ENCODE results near the gene FKRP. TPM values are rescaled to one million over a fixed set of nuclear protein-coding genes. Genes with fewer than 3 reads are reported as not detected.
"Not testable (repeated sequence)": the region's sequence is repeated elsewhere in the genome, so short reads cannot be mapped to it uniquely, and the experiment has no call there.

FKRP gene
- total RNA-seq, 1 experiment from 2014 or later = 11.3 TPM

GRCh38 chr19:46788262-46788967 lies 42.6 kb downstream of the FKRP start, which contains the start of gene SLC1A5:
Gene SLC1A5, minus strand, starts transcription at chr19:46788594. Its CDS starts 629 bp downstream, at chr19:46787965.
- DNase-seq (ENCODE audit: low read depth, low spot score) = peak; percentile 96
- in situ Hi-C loops (cut with HindIII; ENCODE audit: low pct_unique_long_range_greater_than_20kb, low sequenced_read_pairs) = no loop called here

DNA sequence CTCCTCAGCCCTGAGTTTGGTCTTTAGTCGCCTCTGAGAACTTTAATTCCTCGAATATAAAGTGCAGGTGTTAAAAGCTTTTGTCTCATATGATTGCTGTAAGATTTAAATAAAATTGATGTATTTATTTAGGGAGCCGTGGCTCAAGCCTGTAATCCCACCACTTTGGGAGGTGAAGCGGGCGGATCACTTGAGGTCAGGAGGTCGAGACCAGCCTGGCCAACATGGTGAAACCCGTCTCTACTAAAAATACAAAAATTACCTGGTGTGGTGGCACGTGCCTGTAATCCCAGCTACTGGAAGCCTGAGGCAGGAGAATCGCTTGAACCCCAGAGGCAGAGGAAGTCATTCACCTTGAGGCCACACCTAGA lies 43.1 kb downstream of the FKRP start:
- no peak for DNase-seq (ENCODE audit: low read depth, low spot score)
- in situ Hi-C loops (cut with HindIII; ENCODE audit: low pct_unique_long_range_greater_than_20kb, low sequenced_read_pairs) = no loop called here

DNA sequence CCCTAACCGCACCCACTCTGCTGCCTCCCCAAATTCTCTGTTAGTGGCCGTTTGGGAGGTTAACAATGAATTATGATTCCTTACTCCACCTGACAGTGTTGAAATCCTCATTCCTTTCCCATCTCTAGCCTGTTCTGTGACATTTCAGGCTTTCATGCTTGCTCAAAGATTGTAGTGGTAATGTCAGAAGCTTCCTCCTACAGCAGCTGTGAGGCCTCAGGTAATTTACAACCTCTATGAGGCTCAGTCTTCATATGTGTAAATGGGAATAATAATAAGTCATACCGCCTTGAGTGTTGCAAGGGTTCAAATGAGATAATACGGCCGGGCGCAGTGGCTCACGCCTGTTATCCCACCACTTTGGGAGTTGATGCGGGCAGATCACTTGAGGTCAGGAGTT lies 43.5 kb downstream of the FKRP start:
- in situ Hi-C loops (cut with HindIII; ENCODE audit: low pct_unique_long_range_greater_than_20kb, low sequenced_read_pairs) = no loop called here
- no peak for DNase-seq (ENCODE audit: low read depth, low spot score)

DNA sequence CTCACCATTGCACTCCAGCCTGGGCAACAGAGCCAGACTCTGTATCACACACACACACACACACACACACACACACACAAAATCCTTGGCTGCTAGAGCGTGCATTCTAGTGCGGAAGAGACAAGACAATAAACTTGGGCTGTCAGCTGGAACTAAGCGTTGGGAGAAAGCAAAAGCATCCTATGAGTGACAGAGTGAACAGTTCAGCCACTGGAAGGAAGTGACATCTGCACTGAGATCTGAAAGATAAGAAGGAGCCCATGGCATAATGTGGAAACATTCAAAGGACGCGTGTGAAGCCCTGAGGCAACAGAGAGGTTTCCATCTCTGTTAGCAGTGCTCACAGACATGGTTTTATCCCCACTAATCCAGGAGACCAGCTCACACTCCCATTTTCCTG lies 46.1 kb downstream of the FKRP start:
- DNase-seq (ENCODE audit: low read depth, low spot score) = no peak
- in situ Hi-C loops (cut with HindIII; ENCODE audit: low pct_unique_long_range_greater_than_20kb, low sequenced_read_pairs) = no loop called here

DNA sequence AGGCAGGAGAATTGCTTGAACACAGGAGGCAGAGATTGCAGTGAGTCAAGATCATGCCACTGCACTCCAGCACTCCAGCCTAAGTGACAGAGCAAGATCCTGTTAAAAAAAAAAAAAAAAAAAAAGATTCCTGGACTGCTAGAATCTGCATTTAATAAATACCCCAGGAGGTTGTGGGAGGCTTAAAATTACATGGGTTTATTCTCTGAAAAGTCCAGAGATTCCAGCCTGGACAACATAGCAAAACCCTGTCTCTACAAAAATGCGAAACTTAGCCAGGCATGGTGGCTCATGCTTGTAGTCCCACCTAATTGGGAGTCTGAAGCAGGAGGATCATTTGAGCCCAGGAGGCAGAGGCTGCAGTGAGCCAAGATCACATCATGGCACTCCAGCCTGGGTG lies 52.0 kb downstream of the FKRP start:
- in situ Hi-C loops (cut with HindIII; ENCODE audit: low pct_unique_long_range_greater_than_20kb, low sequenced_read_pairs) = no loop called here
- no peak for DNase-seq (ENCODE audit: low read depth, low spot score)

GRCh38 chr19:46798713-46799112 lies 52.9 kb downstream of the FKRP start:
- in situ Hi-C loops (cut with HindIII; ENCODE audit: low pct_unique_long_range_greater_than_20kb, low sequenced_read_pairs) = no loop called here
- no peak for DNase-seq (ENCODE audit: low read depth, low spot score)

DNA sequence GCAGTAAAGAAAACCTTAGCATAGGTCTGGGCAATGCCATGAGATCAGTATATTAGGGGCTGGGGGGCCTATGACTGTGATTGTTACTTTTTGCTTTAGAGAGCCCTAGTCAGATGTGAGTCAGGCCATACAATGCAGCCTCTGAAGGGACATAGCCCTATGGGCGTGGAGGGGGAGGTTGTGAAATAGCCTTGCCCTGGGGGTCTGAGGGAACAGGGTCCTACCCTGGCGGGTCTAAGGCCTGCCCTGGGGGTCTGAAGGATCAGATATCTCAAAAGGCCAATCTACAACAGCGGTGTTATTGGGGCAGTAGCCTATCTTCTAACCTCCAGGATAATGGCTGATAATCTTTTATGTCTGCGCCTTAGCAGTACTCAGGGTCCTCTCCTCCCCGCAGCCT lies 56.3 kb downstream of the FKRP start:
- in situ Hi-C loops (cut with HindIII; ENCODE audit: low pct_unique_long_range_greater_than_20kb, low sequenced_read_pairs) = no loop called here
- DNase-seq (ENCODE audit: low read depth, low spot score) = no peak

DNA sequence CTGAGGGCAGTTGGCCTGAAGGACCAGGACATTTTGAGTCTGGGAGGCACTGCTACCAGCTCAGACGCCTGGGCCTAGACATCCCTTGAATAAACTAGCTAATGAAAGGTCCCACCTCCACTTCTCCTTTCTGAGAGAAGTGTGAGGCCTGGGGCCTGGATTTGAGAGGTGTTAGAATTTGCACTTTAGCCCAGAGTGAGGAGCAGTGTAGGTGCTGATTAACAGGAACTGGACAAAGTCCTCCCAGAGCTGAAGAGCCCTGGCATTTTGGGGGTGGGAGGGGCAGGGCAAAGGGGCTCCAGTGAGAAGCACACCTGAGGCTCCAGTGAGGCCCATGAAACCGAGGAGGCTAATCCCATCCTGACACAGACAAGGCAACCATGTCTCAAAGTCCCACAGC lies 57.7 kb downstream of the FKRP start:
- DNase-seq (ENCODE audit: low read depth, low spot score) = no peak
- in situ Hi-C loops (cut with HindIII; ENCODE audit: low pct_unique_long_range_greater_than_20kb, low sequenced_read_pairs) = no loop called here

GRCh38 chr19:46804432-46804831 lies 58.6 kb downstream of the FKRP start:
- in situ Hi-C loops (cut with HindIII; ENCODE audit: low pct_unique_long_range_greater_than_20kb, low sequenced_read_pairs); DNase-seq (ENCODE audit: low read depth, low spot score): not testable (repeated sequence)

- no peak for DNase-seq (ENCODE audit: low read depth, low spot score)
- in situ Hi-C loops (cut with HindIII; ENCODE audit: low pct_unique_long_range_greater_than_20kb, low sequenced_read_pairs) = no loop called here
Observed at GRCh38 chr19:46806656-46807055, 60.8 kb downstream of the FKRP start.

Small RNA genes lying within 50 kb of the gene (small RNA-seq; reads per million reads assigned to genes)
- gene MIR320E = 0 to 0.05 reads per million in 2 experiments
- 0 reads per million in 2 experiments for gene RF00019

Other genes with a start within 250 kb of the FKRP start
- gene CALM3, start 144.7 kb upstream of the FKRP start, total RNA-seq (2014; rRNA removed; shearing (Covaris generic)) = 106 and 117 TPM in 2 replicates
- gene PTGIR, start 121.0 kb upstream of the FKRP start, total RNA-seq (2014; rRNA removed; shearing (Covaris generic)) = not detected in 2 replicates
- gene GNG8, start 109.9 kb upstream of the FKRP start, total RNA-seq (2014; rRNA removed; shearing (Covaris generic)) = not detected in 2 replicates
- 3.4 and 3.8 TPM in 2 replicates for gene DACT3, start 84.9 kb upstream of the FKRP start, total RNA-seq (2014; rRNA removed; shearing (Covaris generic))
- 3.2 and 4.6 TPM in 2 replicates for gene PRKD2, start 28.9 kb upstream of the FKRP start, total RNA-seq (2014; rRNA removed; shearing (Covaris generic))
- gene STRN4, start 393 bp downstream of the FKRP start, total RNA-seq (2014; rRNA removed; shearing (Covaris generic)) = 52.7 and 61.9 TPM in 2 replicates
- gene SLC1A5, start 42.5 kb downstream of the FKRP start, total RNA-seq (2014; rRNA removed; shearing (Covaris generic)) = 90.2 and 105 TPM in 2 replicates
- 182 and 183 TPM in 2 replicates for gene AP2S1, start 104.8 kb downstream of the FKRP start, total RNA-seq (2014; rRNA removed; shearing (Covaris generic))
- 14.2 and 16.8 TPM in 2 replicates for gene ARHGAP35, start 114.9 kb downstream of the FKRP start, total RNA-seq (2014; rRNA removed; shearing (Covaris generic))

Measured in SK-MEL-5 (cell line).